Smooth muscle cell (in vitro differentiated cells): ENCODE results near the gene ITIH4. TPM values are rescaled to one million over a fixed set of nuclear protein-coding genes. Genes with fewer than 3 reads are reported as not detected.

ENCODE experiments used
- DNase-seq: peaks from one replicate; lab custom pipeline; 2025; ENCODE audit not compliant: unreplicated experiment; lab: John Stamatoyannopoulos, UW
- H2AFZ ChIP-seq: fragments of 200-600 bp; sonication (generic); 2 replicates; pipeline ENCODE4 v1.6.0; 2016; ENCODE audit warnings: antibody characterized with exemption, low read depth, mild to moderate bottlenecking
- H3F3A ChIP-seq: fragments of 200-600 bp; sonication (generic); 2 replicates; pipeline ENCODE4 v1.6.0; 2017; ENCODE audit warnings: antibody characterized with exemption, low read depth
- H3K27ac ChIP-seq: fragments of 200-600 bp; sonication (generic); 2 replicates; pipeline ENCODE4 v1.5.1; 2016; ENCODE audit warnings: low read depth, mild to moderate bottlenecking
- H3K27me3 ChIP-seq: fragments of 200-600 bp; sonication (generic); 2 replicates; pipeline ENCODE4 v1.6.1; 2016; ENCODE audit warnings: low read depth, mild to moderate bottlenecking
- H3K36me3 ChIP-seq: fragments of 200-600 bp; sonication (generic); 2 replicates; pipeline ENCODE4 v1.5.1; 2016; ENCODE audit warnings: low read depth
- H3K4me1 ChIP-seq: fragments of 200-600 bp; sonication (generic); 2 replicates; pipeline ENCODE4 v1.5.1; 2016; ENCODE audit warnings: low read depth
- H3K4me2 ChIP-seq: fragments of 200-600 bp; sonication (generic); 2 replicates; pipeline ENCODE4 v1.6.0; 2016; ENCODE audit warnings: mild to moderate bottlenecking
- H3K4me3 ChIP-seq: fragments of 200-600 bp; sonication (generic); 2 replicates; pipeline ENCODE4 v1.5.1; 2016; ENCODE audit warnings: mild to moderate bottlenecking
- H3K79me2 ChIP-seq: fragments of 200-600 bp; sonication (generic); 2 replicates; pipeline ENCODE4 v1.6.0; 2016; ENCODE audit warnings: low read depth, mild to moderate bottlenecking
- H3K9ac ChIP-seq: fragments of 200-600 bp; sonication (generic); 2 replicates; pipeline ENCODE4 v1.6.0; 2016; ENCODE audit warnings: low read depth
- H3K9me3 ChIP-seq: fragments of 200-600 bp; sonication (generic); replicated peaks from 2 replicates; pipeline ENCODE4 v1.5.1; 2016; ENCODE audit warnings: low read depth
- H4K20me1 ChIP-seq: fragments of 200-600 bp; sonication (generic); 2 replicates; pipeline ENCODE4 v1.6.0; 2016; ENCODE audit warnings: low read depth
- CTCF ChIP-seq: fragments of 200-600 bp; sonication (generic); IDR thresholded peaks from 2 replicates; pipeline ENCODE4 v1.5.1; 2017; ENCODE audit warnings: borderline replicate concordance, mild to moderate bottlenecking, antibody characterized with exemption; ENCODE audit not compliant: insufficient read depth, poor library complexity, severe bottlenecking
- WGBS: methylation state at CpG from one replicate; pipeline ENCODE4 v1.1.7; 2016; ENCODE audit warnings: low lambda C conversion rate; 5-methylcytosine and 5-hydroxymethylcytosine counted together
- polyA plus RNA-seq: library from polyadenylated mRNA; unstranded; fragments of >200 nt; fragmentation: Nextera tagmentation; extraction: Ambion mirVana; gene quantifications from 2 replicates; pipeline ENCODE4 v1.2.1, GENCODE V29; 2016
- total RNA-seq: library from RNA; depleted of rRNA; stranded (reverse); fragments of >200 nt; gene quantifications from 2 replicates; pipeline ENCODE4 v1.2.3, GENCODE V29; 2014

The ITIH4 gene
- total and polyA plus RNA-seq, 2 experiments from 2014 or later, result 1.6 TPM

GRCh38 chr3:52827866-52828376 lies 2.6 kb downstream of the ITIH4 start:
- H3K36me3 ChIP-seq, result no peaks in the 10 kb centered on the region
- no peaks in the 10 kb centered on the region for H3K4me1 ChIP-seq
- TF ChIP-seq CTCF, result no peak
- no peak overlapping the region for H3K4me3 ChIP-seq
- H3K27me3 ChIP-seq, result no peaks in the 10 kb centered on the region
- H3K79me2 ChIP-seq, result no peaks in the 10 kb centered on the region
- WGBS, result 79% methylated on average over 10 of the region's 10 CpGs
- H2AFZ ChIP-seq, result no peak overlapping the region
- H3K9ac ChIP-seq, result no peak overlapping the region
- no peaks in the 10 kb centered on the region for H3F3A ChIP-seq
- no peak overlapping the region for H3K27ac ChIP-seq
- H3K9me3 ChIP-seq, result no peaks in the 10 kb centered on the region
- H3K4me2 ChIP-seq, result no peak overlapping the region
- no peaks in the 10 kb centered on the region for H4K20me1 ChIP-seq
- DNase-seq, result no peak

GRCh38 chr3:52827441-52827840 lies 3.0 kb downstream of the ITIH4 start:
- Histone ChIP-seq H3K27ac (no peak overlapping the region), H3K4me1 (no peaks in the 10 kb centered on the region), H3F3A (no peaks in the 10 kb centered on the region), H3K9ac (no peak overlapping the region), H3K4me3 (no peak overlapping the region), H3K79me2 (no peaks in the 10 kb centered on the region), H3K27me3 (no peaks in the 10 kb centered on the region), H3K4me2 (no peak overlapping the region), H2AFZ (no peak overlapping the region), H4K20me1 (no peaks in the 10 kb centered on the region), H3K36me3 (no peaks in the 10 kb centered on the region), H3K9me3 (no peaks in the 10 kb centered on the region)
- no peak for DNase-seq
- no peak for TF ChIP-seq CTCF
- WGBS, result 56% methylated on average over 9 of the region's 9 CpGs

- Histone ChIP-seq H3K4me3 (no peak overlapping the region), H3K27me3 (no peaks in the 10 kb centered on the region), H3K9ac (no peak overlapping the region), H3K9me3 (no peaks in the 10 kb centered on the region), H3K4me1 (no peaks in the 10 kb centered on the region), H3F3A (no peaks in the 10 kb centered on the region), H4K20me1 (no peaks in the 10 kb centered on the region), H3K36me3 (no peaks in the 10 kb centered on the region), H3K4me2 (no peak overlapping the region), H2AFZ (no peak overlapping the region), H3K27ac (no peak overlapping the region), H3K79me2 (no peaks in the 10 kb centered on the region)
- no peak for DNase-seq
- WGBS, result 95% methylated on average over 10 of the region's 10 CpGs
- no peak for TF ChIP-seq CTCF
Measured at GRCh38 chr3:52824037-52824436, 6.4 kb downstream of the ITIH4 start.

GRCh38 chr3:52822363-52822762 lies 8.1 kb downstream of the ITIH4 start:
- H3F3A ChIP-seq, result no peaks in the 10 kb centered on the region
- H3K27me3 ChIP-seq, result no peaks in the 10 kb centered on the region
- H3K36me3 ChIP-seq, result no peaks in the 10 kb centered on the region
- no peaks in the 10 kb centered on the region for H4K20me1 ChIP-seq
- no peak overlapping the region for H3K27ac ChIP-seq
- WGBS, result 91% methylated on average over 5 of the region's 5 CpGs
- TF ChIP-seq CTCF, result no peak
- H3K79me2 ChIP-seq, result no peaks in the 10 kb centered on the region
- no peak overlapping the region for H3K4me3 ChIP-seq
- H2AFZ ChIP-seq, result no peak overlapping the region
- no peak for DNase-seq
- H3K4me2 ChIP-seq, result no peak overlapping the region
- H3K9me3 ChIP-seq, result no peaks in the 10 kb centered on the region
- no peak overlapping the region for H3K9ac ChIP-seq
- no peaks in the 10 kb centered on the region for H3K4me1 ChIP-seq
